IPS-15b (cell line): ENCODE results near the gene SFXN5.

Source experiments
- H3K27me3 ChIP-seq: one replicate; pipeline ENCODE4 v1.6.1; 2013; ENCODE audit warnings: low read length; ENCODE audit not compliant: control insufficient read depth, insufficient read depth
- H3K36me3 ChIP-seq: one replicate; pipeline ENCODE4 v1.6.1; 2013; ENCODE audit warnings: low read length; ENCODE audit not compliant: control insufficient read depth, insufficient read depth
- H3K4me1 ChIP-seq: one replicate; pipeline ENCODE4 v1.6.1; 2013; ENCODE audit warnings: mild to moderate bottlenecking, low read length; ENCODE audit not compliant: control insufficient read depth, insufficient read depth
- H3K4me3 ChIP-seq: one replicate; pipeline ENCODE4 v1.5.1; 2013; ENCODE audit warnings: low read depth, low read length
- H3K9ac ChIP-seq: one replicate; pipeline ENCODE4 v1.6.1; 2013; ENCODE audit warnings: low read depth, mild to moderate bottlenecking, low read length
- H3K9me3 ChIP-seq: one replicate; pipeline ENCODE4 v1.6.1; 2013; ENCODE audit warnings: mild to moderate bottlenecking, low read length; ENCODE audit not compliant: control insufficient read depth, insufficient read depth

Gene SFXN5

DNA sequence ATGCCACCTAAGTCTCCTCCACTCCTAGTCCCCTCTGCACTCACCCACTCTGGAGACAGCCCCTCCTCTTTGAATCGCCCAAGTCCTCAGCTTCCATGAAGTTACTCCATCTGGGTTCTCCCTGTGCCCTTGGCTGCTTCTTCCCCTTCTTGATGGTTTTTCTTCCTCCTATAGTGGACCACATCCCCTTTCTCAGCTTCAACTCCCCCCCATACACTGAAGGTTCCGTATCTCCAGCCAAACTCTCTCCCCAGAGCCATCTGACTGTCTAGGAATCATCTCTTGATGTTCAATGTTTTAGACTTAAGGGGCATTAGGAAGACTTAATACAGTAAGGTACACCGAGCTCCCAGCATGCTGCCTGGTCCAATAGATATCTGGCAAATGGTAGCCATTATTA is 114.6 kb downstream of the SFXN5 start:
- H3K9me3 ChIP-seq = no peaks in the 10 kb centered on the region
- H3K36me3 ChIP-seq = no peaks in the 10 kb centered on the region
- H3K4me1 ChIP-seq = peaks cover 6% of the 10 kb centered on the region
- no peaks in the 10 kb centered on the region for H3K27me3 ChIP-seq
- no peak overlapping the region for H3K9ac ChIP-seq
- no peak overlapping the region for H3K4me3 ChIP-seq

DNA sequence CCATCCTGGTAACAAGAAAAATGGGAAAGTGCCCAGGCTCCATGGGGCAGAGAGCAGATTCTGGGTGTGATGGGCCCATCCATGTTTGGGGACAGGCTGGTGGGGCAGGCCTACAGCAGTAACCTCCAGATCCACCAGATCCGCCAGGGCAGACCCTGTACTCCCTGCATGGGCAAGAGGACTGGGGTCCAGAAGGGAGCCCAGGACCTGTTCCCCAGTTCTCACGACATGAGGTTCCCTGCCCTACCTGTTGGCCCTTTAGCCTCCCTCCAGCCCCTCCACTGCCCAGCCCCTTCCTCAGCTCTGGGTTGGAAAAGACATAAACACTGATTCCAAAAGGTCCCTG is 115.5 kb downstream of the SFXN5 start:
- peaks cover 9% of the 10 kb centered on the region for H3K4me1 ChIP-seq
- H3K27me3 ChIP-seq = no peaks in the 10 kb centered on the region
- no peaks in the 10 kb centered on the region for H3K9me3 ChIP-seq
- no peak overlapping the region for H3K9ac ChIP-seq
- no peak overlapping the region for H3K4me3 ChIP-seq
- no peaks in the 10 kb centered on the region for H3K36me3 ChIP-seq

DNA sequence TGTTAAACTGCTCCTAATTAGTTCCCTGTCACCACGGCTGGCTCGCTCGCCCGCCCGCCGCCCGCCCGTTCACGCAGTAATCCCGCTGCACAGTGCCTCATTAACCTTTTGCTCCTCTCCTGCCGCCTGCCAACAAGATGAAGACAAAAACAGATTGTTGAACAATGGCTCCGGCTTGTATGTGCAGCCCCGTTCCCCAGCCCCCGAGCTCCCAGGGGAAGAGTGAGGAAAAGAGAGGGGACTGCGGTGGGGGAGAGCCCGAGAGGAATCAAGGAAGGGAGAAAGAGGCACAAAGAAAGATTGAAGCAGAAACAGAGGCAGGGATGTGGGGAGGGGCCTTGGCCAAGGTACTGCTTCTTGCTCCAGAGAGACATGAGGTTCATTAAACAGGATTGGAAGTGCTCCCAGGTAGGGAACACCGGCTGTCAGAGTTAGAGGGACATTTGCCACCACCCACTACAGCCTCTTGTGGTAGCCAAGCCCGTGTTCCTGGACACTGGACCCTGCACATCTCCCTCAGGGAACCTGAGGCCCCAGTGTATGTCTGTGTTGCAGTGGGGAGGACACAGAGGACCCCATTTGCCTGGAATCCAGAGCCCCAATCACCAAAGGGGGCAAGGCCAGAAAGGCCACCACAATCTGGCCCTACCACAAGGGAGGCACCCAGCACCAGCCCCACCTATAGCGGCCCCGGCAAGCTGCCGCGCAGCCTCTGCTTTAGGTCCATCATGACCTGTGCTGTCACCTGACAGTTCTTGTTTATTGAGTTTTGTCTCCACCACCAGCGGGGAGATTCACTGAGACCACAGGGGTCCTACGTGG is 116.1 kb downstream of the SFXN5 start:
- Histone ChIP-seq H3K9ac (no peak overlapping the region), H3K4me3 (no peak overlapping the region), H3K9me3 (no peaks in the 10 kb centered on the region)

DNA sequence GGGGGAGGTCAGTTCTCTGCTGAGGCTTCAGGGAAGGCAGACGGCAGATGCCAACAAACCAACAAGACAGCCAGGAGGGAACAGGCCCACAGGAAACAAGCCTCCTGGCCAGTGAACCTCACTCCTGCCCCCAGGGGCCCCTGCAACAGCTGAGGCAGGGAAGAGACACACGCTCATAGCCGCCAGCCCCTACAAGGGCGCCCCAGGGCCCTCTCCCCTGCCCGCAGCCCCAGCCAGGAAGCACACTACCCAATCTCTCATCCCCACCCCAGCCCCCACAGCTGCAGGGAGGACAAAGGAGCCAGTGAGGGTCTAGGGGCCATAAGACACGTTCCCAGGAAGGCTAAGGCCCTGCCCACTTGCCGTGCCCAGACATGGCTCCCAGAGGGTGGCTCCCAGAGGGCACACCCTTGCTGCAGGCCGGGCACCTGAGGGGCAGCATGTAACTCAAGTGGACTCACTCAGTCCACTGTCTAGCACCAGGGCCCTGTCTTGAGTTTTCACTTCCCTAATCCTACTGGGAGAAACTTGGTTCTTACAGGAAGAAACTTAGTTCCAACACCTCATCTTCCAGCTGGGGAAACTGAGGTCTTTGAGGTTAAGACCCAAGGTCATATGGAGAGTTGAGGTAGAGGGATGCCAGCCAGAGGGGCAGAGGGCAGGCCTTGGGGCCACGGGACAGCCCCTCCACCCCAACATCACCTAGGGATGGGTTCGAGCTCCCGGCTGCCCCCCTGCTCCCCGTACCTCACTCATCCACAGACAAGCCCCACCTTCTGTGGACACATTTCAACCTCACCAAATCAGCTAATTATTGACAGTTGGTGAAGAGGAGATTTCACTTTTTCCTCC is 116.9 kb downstream of the SFXN5 start:
- H3K36me3 ChIP-seq = peaks cover 3% of the 10 kb centered on the region
- H3K9me3 ChIP-seq = no peaks in the 10 kb centered on the region
- no peak overlapping the region for H3K4me3 ChIP-seq
- H3K27me3 ChIP-seq = no peaks in the 10 kb centered on the region
- no peak overlapping the region for H3K9ac ChIP-seq
- H3K4me1 ChIP-seq = peaks cover 9% of the 10 kb centered on the region

More for the DNA sequence above, 116.1 kb downstream of the SFXN5 start:
- Histone ChIP-seq H3K27me3 (no peaks in the 10 kb centered on the region), H3K36me3 (peaks cover 3% of the 10 kb centered on the region), H3K4me1 (peaks cover 9% of the 10 kb centered on the region)

DNA sequence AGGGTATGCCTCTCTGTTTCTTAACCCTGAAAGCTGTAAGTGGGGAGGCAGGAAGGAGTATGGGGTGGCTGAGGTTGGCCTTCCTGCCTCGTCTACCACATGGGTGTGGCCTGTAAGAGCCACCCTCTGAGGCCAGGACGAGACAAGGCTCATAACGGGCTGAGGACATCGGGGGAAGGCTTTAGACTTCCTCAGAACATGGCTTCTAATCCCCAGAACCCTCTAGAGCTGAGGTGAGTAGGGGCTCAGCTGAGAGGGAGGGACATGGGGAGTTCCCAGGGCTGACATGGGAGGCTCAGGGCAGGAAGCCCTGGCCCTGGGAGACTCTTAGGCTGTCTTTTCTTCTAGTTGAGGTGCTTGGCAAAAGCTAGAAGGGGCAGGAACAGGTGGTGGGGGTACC is 117.5 kb downstream of the SFXN5 start:
- H3K4me1 ChIP-seq = peaks cover 9% of the 10 kb centered on the region
- peaks cover 3% of the 10 kb centered on the region for H3K36me3 ChIP-seq
- no peaks in the 10 kb centered on the region for H3K27me3 ChIP-seq
- no peak overlapping the region for H3K9ac ChIP-seq
- no peak overlapping the region for H3K4me3 ChIP-seq
- no peaks in the 10 kb centered on the region for H3K9me3 ChIP-seq

DNA sequence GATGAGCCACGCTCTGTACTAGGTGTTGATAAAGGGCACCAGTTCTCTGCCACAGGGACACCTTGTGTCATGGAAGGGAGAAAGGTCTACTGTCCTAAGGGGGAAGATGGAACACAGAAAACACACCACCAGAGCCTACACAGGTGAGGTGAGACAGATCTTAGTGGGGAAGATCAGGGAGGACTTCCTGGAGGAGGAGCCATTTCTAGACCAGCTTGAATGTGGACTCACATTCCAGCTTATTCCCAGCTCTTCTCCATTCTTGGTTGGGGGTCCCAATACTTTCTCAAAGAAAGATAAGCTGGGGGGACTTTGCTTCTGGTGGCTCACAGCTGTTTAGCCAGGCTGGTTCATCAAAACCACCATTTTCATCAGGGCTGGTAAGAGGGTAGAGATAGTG is 118.0 kb downstream of the SFXN5 start:
- Histone ChIP-seq H3K36me3 (peaks cover 3% of the 10 kb centered on the region), H3K27me3 (no peaks in the 10 kb centered on the region), H3K4me3 (no peak overlapping the region), H3K9me3 (no peaks in the 10 kb centered on the region), H3K4me1 (peaks cover 9% of the 10 kb centered on the region), H3K9ac (no peak overlapping the region)

DNA sequence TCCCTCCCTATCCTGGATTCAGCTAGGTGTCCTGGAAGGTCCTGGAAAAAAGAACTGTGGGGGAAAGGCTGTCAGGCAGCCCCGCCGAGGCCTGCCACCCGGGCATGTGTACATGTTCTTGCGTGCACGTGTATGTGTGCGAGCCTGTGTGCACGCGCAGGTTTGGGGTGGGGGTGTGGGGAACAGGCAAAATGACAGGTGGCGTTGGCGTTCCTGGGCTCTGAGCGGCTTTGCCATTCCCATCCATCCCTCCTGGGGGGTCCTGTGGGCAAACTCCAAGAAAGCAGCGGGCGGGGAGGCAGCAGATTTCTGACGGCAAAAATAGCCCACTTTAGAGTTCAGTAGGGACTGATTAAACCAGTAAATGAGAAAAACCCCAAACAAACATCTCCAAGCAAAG is 118.6 kb downstream of the SFXN5 start:
- H3K36me3 ChIP-seq = peaks cover 3% of the 10 kb centered on the region
- H3K27me3 ChIP-seq = no peaks in the 10 kb centered on the region
- H3K4me3 ChIP-seq = no peak overlapping the region
- no peak overlapping the region for H3K9ac ChIP-seq
- H3K9me3 ChIP-seq = no peaks in the 10 kb centered on the region
- H3K4me1 ChIP-seq = peaks cover 9% of the 10 kb centered on the region

DNA sequence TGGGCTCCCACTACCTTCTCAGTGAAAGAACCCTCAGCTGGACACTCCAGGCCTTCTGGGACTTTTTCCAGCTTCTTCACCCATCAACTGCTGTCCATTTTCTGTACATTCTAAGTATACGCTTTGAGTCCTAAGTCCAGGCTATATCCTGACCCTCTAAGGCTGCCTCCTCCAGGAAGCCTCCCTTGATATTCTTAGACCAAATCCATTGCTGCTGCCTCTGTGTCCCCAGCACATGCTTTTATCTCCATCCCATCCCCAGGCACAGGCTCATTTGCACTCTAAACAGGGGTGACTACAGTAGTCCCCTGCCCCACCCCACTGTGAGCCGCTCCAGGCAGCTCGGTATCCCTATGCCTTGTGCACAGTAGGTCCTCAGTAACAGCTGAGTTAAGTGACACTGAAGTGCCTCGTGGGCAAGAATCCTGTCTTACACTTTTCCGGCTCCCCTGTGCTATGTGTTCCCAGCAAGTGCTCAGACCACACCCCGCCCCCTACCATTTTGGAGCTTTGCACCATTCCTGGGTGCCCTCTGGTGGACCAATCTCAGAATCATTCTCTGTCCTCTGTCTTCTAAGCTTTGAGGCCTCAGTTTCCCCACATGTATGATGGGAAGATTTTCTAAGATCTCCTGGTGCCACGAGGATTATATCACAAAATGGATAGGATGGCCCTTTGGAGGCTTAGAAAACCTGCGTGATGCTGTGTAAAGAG is 119.2 kb downstream of the SFXN5 start:
- H3K36me3 ChIP-seq = peaks cover 3% of the 10 kb centered on the region
- no peak overlapping the region for H3K4me3 ChIP-seq
- H3K9ac ChIP-seq = no peak overlapping the region
- H3K9me3 ChIP-seq = no peaks in the 10 kb centered on the region
- H3K27me3 ChIP-seq = no peaks in the 10 kb centered on the region
- H3K4me1 ChIP-seq = peaks cover 9% of the 10 kb centered on the region

DNA sequence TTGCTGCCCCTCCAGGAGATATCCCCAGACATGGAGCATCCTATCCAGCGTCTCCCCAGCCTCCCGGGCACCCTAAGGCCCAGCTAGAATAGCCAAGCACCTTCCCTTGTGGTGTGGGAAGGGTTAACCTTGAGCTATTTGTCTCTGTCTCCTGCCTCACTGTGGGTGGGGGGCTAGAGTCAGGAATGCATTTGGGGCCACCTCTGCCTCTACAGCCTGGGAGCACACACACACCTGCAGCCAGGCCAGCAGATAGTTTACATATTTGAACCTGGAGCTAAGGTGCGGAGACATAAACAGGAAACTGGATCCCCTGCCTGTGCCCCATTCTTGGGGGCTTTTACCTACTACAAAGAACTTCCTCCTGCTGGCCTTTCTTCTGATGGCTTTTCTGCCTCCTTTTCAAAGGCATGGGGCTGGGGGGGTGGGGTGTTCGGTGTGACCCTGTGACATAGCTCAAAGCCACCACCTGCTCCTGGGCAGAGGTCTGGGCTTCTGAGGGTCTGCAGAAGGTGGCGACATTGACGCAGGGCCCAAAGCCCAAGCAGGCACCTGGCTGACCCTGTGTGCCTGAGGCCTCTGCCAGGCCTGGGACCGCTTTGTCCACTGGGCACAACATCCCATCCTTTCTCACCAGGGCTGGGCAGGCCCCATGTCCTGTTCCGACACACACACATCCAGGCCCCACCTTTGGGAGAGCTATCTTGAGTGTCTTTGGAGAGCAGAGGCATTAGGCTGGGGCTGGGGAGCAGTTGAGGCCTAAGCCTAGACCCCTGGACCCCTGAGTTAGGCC is 120.0 kb downstream of the SFXN5 start:
- H3K36me3 ChIP-seq = peaks cover 3% of the 10 kb centered on the region
- no peaks in the 10 kb centered on the region for H3K9me3 ChIP-seq
- H3K4me1 ChIP-seq = peaks cover 9% of the 10 kb centered on the region
- no peak overlapping the region for H3K4me3 ChIP-seq
- H3K9ac ChIP-seq = no peak overlapping the region
- no peaks in the 10 kb centered on the region for H3K27me3 ChIP-seq

DNA sequence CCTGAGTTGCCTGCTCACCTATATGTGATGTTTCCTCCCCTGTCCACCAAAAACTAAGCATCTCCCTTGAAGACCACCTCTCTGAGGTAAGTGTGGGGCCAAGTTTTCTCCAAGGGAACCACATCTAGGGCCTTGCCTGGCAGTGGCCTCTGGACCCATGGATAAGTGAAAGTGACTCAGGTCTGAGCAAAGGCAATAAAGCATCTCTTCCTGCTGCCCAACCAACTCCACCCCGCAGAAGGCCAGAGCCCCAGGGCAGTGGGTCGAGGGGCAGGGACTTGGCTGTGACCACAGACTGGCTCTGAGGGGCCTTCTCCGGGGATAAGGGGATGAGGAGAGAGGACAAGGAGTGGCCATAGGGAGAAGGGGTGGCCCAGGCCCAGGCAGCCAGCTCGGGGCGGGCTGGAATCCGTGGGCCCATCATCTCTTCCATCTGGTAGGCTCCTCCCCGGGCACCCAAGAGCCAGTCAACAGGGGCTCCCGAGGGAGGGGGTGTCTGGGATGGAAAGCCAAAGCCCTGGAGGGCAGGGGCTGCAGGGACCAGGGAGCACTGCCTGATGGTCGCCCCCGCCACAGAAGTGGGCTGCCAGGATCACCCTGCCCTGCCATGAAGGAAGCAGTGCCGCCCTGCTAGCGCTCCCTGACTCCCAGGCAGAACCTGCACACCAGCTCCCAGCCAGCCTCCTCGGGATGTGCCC is 120.8 kb downstream of the SFXN5 start:
- H3K9me3 ChIP-seq = no peaks in the 10 kb centered on the region
- H3K9ac ChIP-seq = no peak overlapping the region
- peaks cover 9% of the 10 kb centered on the region for H3K4me1 ChIP-seq
- H3K36me3 ChIP-seq = peaks cover 3% of the 10 kb centered on the region
- H3K27me3 ChIP-seq = no peaks in the 10 kb centered on the region
- H3K4me3 ChIP-seq = no peak overlapping the region

DNA sequence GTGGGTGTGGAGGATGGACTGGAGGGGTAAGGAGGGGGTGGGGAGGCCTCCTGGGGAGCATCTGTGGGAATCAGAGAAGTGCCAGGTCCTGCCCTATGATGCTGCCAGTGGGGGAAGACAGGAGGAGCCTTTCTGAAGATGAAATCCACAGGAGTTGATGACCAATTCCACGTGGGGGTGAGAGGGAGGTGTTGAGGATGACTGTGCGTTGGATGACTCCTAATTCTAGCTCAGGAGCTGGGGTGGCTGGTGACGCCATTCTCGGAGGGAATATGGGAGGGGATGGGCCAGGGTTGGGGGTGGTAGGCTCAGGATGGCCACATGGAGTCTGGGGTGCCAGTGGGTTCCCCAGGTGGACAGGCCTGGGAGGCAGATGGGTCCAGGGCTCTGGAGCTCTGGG is 121.9 kb downstream of the SFXN5 start:
- Histone ChIP-seq H3K4me3 (no peak overlapping the region), H3K9me3 (no peaks in the 10 kb centered on the region), H3K4me1 (peaks cover 9% of the 10 kb centered on the region), H3K36me3 (peaks cover 3% of the 10 kb centered on the region), H3K9ac (no peak overlapping the region), H3K27me3 (no peaks in the 10 kb centered on the region)
